Measurements from ENCODE around the gene SLC45A1.

SLC45A1 gene

GRCh38 chr1:8354038-8354437, 36.1 kb downstream of the SLC45A1 start:
- DNase-seq (ENCODE audit: low read depth, low spot score), result no peak
- no peak for TF ChIP-seq CTCF (IDR thresholded peaks at IDR 0.05; ENCODE audit: low read depth, low read length)
- in situ Hi-C loops (cut with HindIII; ENCODE audit: low sequenced_read_pairs), result no loop called here
- H3K4me3 ChIP-seq (ENCODE audit: low read depth, low read length), result no peak overlapping the region

GRCh38 chr1:8355439-8356255, 37.7 kb downstream of the SLC45A1 start:
- DNase-seq (ENCODE audit: low read depth, low spot score), result no peak
- H3K4me3 ChIP-seq (ENCODE audit: low read depth, low read length), result no peak overlapping the region
- in situ Hi-C loops (cut with HindIII; ENCODE audit: low sequenced_read_pairs), result no loop called here
- no peak for TF ChIP-seq CTCF (IDR thresholded peaks at IDR 0.05; ENCODE audit: low read depth, low read length)

GRCh38 chr1:8356256-8357209, 38.6 kb downstream of the SLC45A1 start:
- no peak for DNase-seq (ENCODE audit: low read depth, low spot score)
- H3K4me3 ChIP-seq (ENCODE audit: low read depth, low read length), result no peak overlapping the region
- in situ Hi-C loops (cut with HindIII; ENCODE audit: low sequenced_read_pairs), result no loop called here
- TF ChIP-seq CTCF (IDR thresholded peaks at IDR 0.05; ENCODE audit: low read depth, low read length), result no peak

- no peak for TF ChIP-seq CTCF (IDR thresholded peaks at IDR 0.05; ENCODE audit: low read depth, low read length)
- no peak overlapping the region for H3K4me3 ChIP-seq (ENCODE audit: low read depth, low read length)
- in situ Hi-C loops (cut with HindIII; ENCODE audit: low sequenced_read_pairs), result no loop called here
- no peak for DNase-seq (ENCODE audit: low read depth, low spot score)
Measured at GRCh38 chr1:8357329-8358101, 39.6 kb downstream of the SLC45A1 start.

GRCh38 chr1:8358241-8358896, 40.5 kb downstream of the SLC45A1 start:
- in situ Hi-C loops (cut with HindIII; ENCODE audit: low sequenced_read_pairs), result no loop called here
- H3K4me3 ChIP-seq (ENCODE audit: low read depth, low read length), result no peak overlapping the region
- no peak for DNase-seq (ENCODE audit: low read depth, low spot score)
- no peak for TF ChIP-seq CTCF (IDR thresholded peaks at IDR 0.05; ENCODE audit: low read depth, low read length)
